Kidney epithelial cell (primary cell): ENCODE data around the gene CLN5. TPM values are rescaled to one million over a fixed set of nuclear protein-coding genes. Genes with fewer than 3 reads are reported as not detected.

Source experiments
- DNase-seq: peaks from one replicate; pipeline ENCODE4 v3.0.0-alpha.2; 2010; ENCODE audit warnings: low read depth
- H3K27me3 ChIP-seq: 2 replicates; pipeline ENCODE4 v1.6.0; 2011; ENCODE audit warnings: low read length; ENCODE audit not compliant: control insufficient read depth, insufficient read depth
- H3K36me3 ChIP-seq: 2 replicates; pipeline ENCODE4 v1.5.1; 2011; ENCODE audit warnings: low read length; ENCODE audit not compliant: control insufficient read depth, insufficient read depth
- H3K4me3 ChIP-seq: 2 replicates; pipeline ENCODE4 v1.5.1; 2011; ENCODE audit warnings: low read depth, mild to moderate bottlenecking, control low read depth, low read length
- total RNA-seq: library from RNA; depleted of rRNA; stranded (reverse); fragments of >200 nt; gene quantifications from 2 replicates; pipeline ENCODE4 v1.2.3, GENCODE V29; 2015
- TF ChIP-seq, protein P1 (sequence below): IDR thresholded peaks from 2 replicates; pipeline ENCODE4 v1.5.1; 2011; ENCODE audit warnings: mild to moderate bottlenecking, moderate library complexity, low read length, control low read depth, inconsistent platforms; ENCODE audit not compliant: insufficient read depth, poor library complexity, severe bottlenecking

CLN5 gene
- total RNA-seq, 1 donor from 2014 or later, result 26.4 TPM

DNA sequence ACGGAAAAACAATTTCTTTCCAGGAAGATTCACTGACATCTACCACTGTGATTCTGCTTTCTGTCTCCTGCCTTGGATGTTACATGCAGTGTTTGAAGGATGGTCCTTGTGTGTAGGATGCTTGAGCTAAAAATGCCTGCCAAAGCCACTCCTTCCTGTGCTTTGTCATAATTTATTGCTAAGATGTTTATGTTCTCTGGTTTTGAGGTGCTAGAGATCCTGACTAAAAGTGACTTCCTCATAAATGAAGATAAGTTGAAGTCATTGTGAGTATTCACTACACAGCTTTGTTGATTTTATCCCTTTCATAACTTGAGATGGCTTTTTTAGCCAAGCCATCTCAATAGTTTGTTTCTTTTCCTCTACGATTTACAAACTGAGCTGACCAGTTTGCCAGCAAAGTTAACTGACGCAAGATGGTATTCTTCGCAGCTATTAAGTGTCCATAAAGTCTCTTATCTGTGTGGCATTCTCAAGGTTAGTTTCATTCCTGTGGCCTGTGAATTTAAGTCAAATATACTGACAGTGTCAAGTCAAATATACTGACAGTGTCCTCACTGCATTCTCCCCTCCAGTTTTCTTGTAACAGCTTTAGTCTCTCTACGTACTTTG is 50.8 kb downstream of the CLN5 start:
- TF ChIP-seq, protein P1, sequence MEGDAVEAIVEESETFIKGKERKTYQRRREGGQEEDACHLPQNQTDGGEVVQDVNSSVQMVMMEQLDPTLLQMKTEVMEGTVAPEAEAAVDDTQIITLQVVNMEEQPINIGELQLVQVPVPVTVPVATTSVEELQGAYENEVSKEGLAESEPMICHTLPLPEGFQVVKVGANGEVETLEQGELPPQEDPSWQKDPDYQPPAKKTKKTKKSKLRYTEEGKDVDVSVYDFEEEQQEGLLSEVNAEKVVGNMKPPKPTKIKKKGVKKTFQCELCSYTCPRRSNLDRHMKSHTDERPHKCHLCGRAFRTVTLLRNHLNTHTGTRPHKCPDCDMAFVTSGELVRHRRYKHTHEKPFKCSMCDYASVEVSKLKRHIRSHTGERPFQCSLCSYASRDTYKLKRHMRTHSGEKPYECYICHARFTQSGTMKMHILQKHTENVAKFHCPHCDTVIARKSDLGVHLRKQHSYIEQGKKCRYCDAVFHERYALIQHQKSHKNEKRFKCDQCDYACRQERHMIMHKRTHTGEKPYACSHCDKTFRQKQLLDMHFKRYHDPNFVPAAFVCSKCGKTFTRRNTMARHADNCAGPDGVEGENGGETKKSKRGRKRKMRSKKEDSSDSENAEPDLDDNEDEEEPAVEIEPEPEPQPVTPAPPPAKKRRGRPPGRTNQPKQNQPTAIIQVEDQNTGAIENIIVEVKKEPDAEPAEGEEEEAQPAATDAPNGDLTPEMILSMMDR, result no peak
- DNase-seq, result no peak
- Histone ChIP-seq H3K4me3 (no peak overlapping the region), H3K36me3 (no peaks in the 10 kb centered on the region), H3K27me3 (no peaks in the 10 kb centered on the region)

DNA sequence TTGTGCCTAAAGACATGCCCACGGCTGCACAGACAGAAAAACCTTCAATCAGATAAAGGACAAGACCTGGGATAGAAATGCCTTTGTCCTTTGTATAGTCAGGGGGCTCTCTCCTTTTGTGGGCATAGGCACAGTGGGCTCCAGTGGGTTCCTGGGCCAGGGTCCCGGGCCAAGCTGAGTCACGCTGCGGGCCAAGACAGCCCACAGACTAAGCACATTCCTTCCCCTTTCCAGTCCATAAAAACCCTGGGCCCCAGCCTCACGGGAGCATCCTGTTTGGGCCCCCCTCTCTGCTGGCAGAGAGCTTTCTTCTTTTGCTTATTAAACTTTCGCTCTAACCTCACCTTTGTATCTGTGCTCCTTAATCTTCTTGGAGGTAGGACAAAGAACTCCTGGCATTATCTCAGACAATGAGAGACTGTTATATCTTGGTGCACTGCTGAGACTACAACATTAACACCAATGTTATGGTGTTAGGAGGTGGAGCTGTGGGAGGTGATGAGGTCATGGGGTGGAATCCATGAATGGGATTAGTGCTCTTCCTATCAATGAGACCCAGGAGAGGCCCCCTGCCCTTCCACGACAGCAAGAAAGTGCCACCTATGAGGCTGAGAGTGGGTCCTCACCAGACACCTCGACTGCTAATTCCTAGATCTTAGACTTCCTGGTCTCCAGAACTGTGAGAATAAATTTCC is 55.9 kb downstream of the CLN5 start:
- no peaks in the 10 kb centered on the region for H3K36me3 ChIP-seq
- no peaks in the 10 kb centered on the region for H3K27me3 ChIP-seq
- no peak overlapping the region for H3K4me3 ChIP-seq
- no peak for DNase-seq
- TF ChIP-seq, protein P1, result no peak

DNA sequence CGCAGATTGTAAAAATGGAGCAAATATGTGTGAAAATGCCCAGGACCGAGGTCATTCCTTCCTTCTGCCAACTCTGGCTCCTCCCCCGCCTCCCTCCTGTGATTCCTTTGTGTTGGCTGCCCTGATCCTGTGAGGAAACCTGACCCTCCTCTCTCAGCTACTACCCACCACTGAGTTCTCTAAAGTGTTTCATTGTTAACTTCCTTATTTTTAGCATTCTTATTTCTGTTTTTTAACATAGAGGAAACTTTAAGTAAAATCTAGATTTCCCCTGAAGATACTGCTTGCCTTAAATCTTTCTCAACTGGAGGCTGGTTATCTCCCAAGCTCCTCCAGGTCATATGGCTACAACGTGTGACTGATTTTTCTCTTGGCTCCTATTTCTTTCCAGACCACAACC is 56.8 kb downstream of the CLN5 start:
- H3K4me3 ChIP-seq, result no peak overlapping the region
- TF ChIP-seq, protein P1, result no peak
- no peak for DNase-seq
- no peaks in the 10 kb centered on the region for H3K36me3 ChIP-seq
- H3K27me3 ChIP-seq, result no peaks in the 10 kb centered on the region

DNA sequence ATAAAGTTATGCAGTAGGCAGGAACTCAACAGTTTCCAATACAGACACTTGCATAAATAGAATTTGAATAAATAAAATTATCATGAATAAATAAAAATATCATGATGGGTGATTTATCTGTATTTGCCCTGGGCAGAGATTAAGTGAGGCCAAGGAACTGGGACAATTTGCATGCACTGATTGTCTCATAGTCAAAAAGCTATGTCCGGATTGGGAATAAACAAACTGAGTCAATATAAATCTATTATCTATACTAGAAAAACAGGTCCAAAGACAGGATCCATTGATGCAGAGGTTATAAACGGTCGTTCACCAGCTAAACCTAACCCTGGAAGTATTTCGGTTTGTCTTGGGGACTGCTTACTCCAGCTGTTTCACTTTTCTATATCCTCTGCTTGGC is 61.3 kb downstream of the CLN5 start:
- TF ChIP-seq, protein P1, result no peak
- no peaks in the 10 kb centered on the region for H3K27me3 ChIP-seq
- H3K4me3 ChIP-seq, result no peak overlapping the region
- no peaks in the 10 kb centered on the region for H3K36me3 ChIP-seq
- DNase-seq, result no peak

Other genes with a start within 250 kb of the CLN5 start
- 5.0 and 5.4 TPM in 2 replicates for gene KCTD12, start 105.7 kb upstream of the CLN5 start, total RNA-seq
- gene ACOD1, start 43.6 kb upstream of the CLN5 start, total RNA-seq, result not detected in 2 replicates
- 35.2 and 38.0 TPM in 2 replicates for gene FBXL3, start 35.1 kb downstream of the CLN5 start, total RNA-seq